HEK293 (cell line): ENCODE measurements around the gene MTMR6.

Experiments
- HOXA7 ChIP-seq: sonication (generic); formaldehyde crosslinking; IDR thresholded peaks from 2 replicates; pipeline ENCODE4 v1.8.1; 2022; ENCODE audit warnings: missing genetic modification reagents, borderline replicate concordance
- KLF16 ChIP-seq: fragments of 450-650 bp; formaldehyde crosslinking; IDR thresholded peaks from 2 replicates; pipeline ENCODE4 v1.5.1; 2017; ENCODE audit warnings: missing biosample characterization, missing genetic modification characterization
- MZF1 ChIP-seq: fragments of 450-650 bp; formaldehyde crosslinking; IDR thresholded peaks from 2 replicates; pipeline ENCODE4 v1.5.1; 2017; ENCODE audit warnings: missing biosample characterization, missing genetic modification characterization, borderline replicate concordance
- SP2 ChIP-seq: fragments of 450-650 bp; formaldehyde crosslinking; IDR thresholded peaks from 2 replicates; pipeline ENCODE4 v1.5.1; 2016; ENCODE audit warnings: missing biosample characterization, missing genetic modification characterization
- YY1 ChIP-seq: fragments of 450-650 bp; formaldehyde crosslinking; IDR thresholded peaks from 2 replicates; pipeline ENCODE4 v1.5.1; 2018; ENCODE audit warnings: missing biosample characterization, missing genetic modification characterization
- ZBTB21 ChIP-seq: fragments of 450-650 bp; formaldehyde crosslinking; IDR thresholded peaks from 2 replicates; pipeline ENCODE4 v1.5.1; 2017; ENCODE audit warnings: missing biosample characterization, missing genetic modification characterization
- ZBTB44 ChIP-seq: fragments of 450-650 bp; IDR thresholded peaks from 2 replicates; pipeline ENCODE4 v1.5.1; 2018; ENCODE audit warnings: missing biosample characterization, mild to moderate bottlenecking, missing genetic modification characterization
- ZNF174 ChIP-seq: fragments of 450-650 bp; formaldehyde crosslinking; IDR thresholded peaks from 2 replicates; pipeline ENCODE4 v1.5.0; 2017; ENCODE audit warnings: missing biosample characterization, mild to moderate bottlenecking, missing genetic modification characterization
- ZNF184 ChIP-seq: fragments of 450-650 bp; IDR thresholded peaks from 2 replicates; pipeline ENCODE4 v1.5.1; 2018; ENCODE audit warnings: missing biosample characterization, mild to moderate bottlenecking, missing genetic modification characterization
- ZNF19 ChIP-seq: fragments of 450-650 bp; formaldehyde crosslinking; IDR thresholded peaks from 2 replicates; pipeline ENCODE4; 2016; ENCODE audit warnings: missing biosample characterization, missing genetic modification characterization, low read depth
- ZNF223 ChIP-seq: fragments of 450-650 bp; formaldehyde crosslinking; IDR thresholded peaks from 2 replicates; pipeline ENCODE4 v1.5.1; 2016; ENCODE audit warnings: missing biosample characterization, missing genetic modification characterization
- ZNF311 ChIP-seq: fragments of 450-650 bp; formaldehyde crosslinking; IDR thresholded peaks from 2 replicates; pipeline ENCODE4 v1.5.1; 2017; ENCODE audit warnings: missing biosample characterization, missing genetic modification characterization, borderline replicate concordance
- ZNF449 ChIP-seq: fragments of 450-650 bp; formaldehyde crosslinking; IDR thresholded peaks from 2 replicates; pipeline ENCODE4 v1.5.1; 2017; ENCODE audit warnings: missing biosample characterization, mild to moderate bottlenecking, missing genetic modification characterization, moderate library complexity
- ZNF514 ChIP-seq: fragments of 450-650 bp; formaldehyde crosslinking; IDR thresholded peaks from 2 replicates; pipeline ENCODE4 v1.5.1; 2016; ENCODE audit warnings: missing biosample characterization, missing genetic modification characterization
- ZNF521 ChIP-seq: fragments of 450-650 bp; formaldehyde crosslinking; IDR thresholded peaks from 2 replicates; pipeline ENCODE4 v1.5.1; 2017; ENCODE audit warnings: missing biosample characterization, mild to moderate bottlenecking, missing genetic modification characterization
- ZNF555 ChIP-seq: fragments of 450-650 bp; formaldehyde crosslinking; conservative IDR thresholded peaks from 2 replicates; pipeline ENCODE4 v1.5.1; 2017; ENCODE audit warnings: missing biosample characterization, mild to moderate bottlenecking, missing genetic modification characterization, inconsistent platforms
- ZNF596 ChIP-seq: fragments of 450-650 bp; IDR thresholded peaks from 2 replicates; pipeline ENCODE4 v1.5.0; 2018; ENCODE audit warnings: missing biosample characterization, mild to moderate bottlenecking, missing genetic modification characterization, moderate library complexity
- ZNF600 ChIP-seq: fragments of 450-650 bp; formaldehyde crosslinking; IDR thresholded peaks from 2 replicates; pipeline ENCODE4 v1.5.1; 2016; ENCODE audit warnings: missing biosample characterization, missing genetic modification characterization
- ZNF626 ChIP-seq: fragments of 450-650 bp; sonication (Bioruptor Pico); formaldehyde crosslinking; IDR thresholded peaks from 2 replicates; pipeline ENCODE4 v1.5.1; 2018; ENCODE audit warnings: missing biosample characterization, missing genetic modification characterization, inconsistent platforms
- ZSCAN30 ChIP-seq: fragments of 450-650 bp; IDR thresholded peaks from 2 replicates; pipeline ENCODE4 v1.5.1; 2018; ENCODE audit warnings: missing biosample characterization, mild to moderate bottlenecking, missing genetic modification characterization, moderate library complexity
- ZSCAN5A ChIP-seq: fragments of 450-650 bp; formaldehyde crosslinking; IDR thresholded peaks from 2 replicates; pipeline ENCODE4 v1.5.1; 2016; ENCODE audit warnings: missing biosample characterization, missing genetic modification characterization
- TF ChIP-seq, protein P1 (sequence below): fragments of 450-650 bp; formaldehyde crosslinking; IDR thresholded peaks from 2 replicates; pipeline ENCODE4 v1.5.1; 2016; ENCODE audit warnings: missing biosample characterization, missing genetic modification characterization
- TF ChIP-seq, protein P2 (sequence below): fragments of 450-650 bp; formaldehyde crosslinking; IDR thresholded peaks from 2 replicates; pipeline ENCODE4 v1.5.1; 2016; ENCODE audit warnings: missing biosample characterization, missing genetic modification characterization
- TF ChIP-seq, protein P3 (sequence below): fragments of 450-650 bp; formaldehyde crosslinking; IDR thresholded peaks from 2 replicates; pipeline ENCODE4 v1.5.1; 2017; ENCODE audit warnings: missing biosample characterization, missing genetic modification characterization
- TF ChIP-seq, protein P4 (sequence below): fragments of 450-650 bp; formaldehyde crosslinking; IDR thresholded peaks from 2 replicates; pipeline ENCODE4 v1.5.1; 2016; ENCODE audit warnings: missing biosample characterization, missing genetic modification characterization

The MTMR6 gene

DNA sequence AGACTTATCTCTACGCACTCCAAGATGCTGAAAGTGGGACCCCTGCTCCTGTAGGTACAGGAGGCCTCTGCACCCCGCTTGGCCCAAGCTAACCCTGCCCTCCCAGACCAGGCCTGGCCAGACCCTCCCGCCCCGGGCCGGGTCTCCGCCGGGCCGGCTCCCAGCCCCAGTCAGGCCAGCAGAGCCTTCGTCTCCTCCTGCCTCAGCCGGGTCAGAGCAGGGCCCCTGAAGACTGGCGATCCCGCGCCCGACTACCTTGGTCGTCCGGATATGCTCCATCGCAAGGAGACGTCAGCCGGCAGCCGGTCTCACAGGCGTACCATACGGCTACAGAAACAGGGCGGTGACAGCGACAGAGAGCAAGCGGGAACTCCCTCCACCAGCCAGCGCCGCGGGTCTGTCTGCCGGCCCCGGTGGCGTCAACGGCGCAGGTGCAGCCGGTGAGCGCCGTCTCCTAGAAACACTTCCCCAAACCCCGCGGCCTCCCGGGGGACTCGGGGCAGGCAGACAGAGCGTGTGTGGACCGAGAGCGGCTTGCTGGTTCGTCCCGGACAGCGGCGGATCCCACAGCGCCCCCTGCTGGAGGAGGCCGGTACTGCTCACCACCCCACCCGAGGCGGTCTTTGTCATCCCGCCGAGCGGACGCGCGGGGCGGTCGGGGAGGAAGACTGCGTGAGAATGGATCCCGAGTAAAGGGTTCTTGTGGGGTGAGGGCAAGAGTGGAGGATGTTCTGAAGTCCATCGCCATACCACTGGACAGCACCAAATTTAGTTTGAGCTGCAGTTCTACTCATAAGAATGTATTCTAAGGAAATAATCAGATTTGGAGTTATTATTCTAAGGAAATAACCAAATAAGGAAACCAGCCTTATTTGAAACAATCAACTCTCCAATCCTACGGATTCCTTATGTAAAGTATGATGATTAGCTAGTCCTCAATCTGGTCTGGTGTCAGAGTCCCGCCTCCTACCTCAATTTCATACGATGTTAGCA lies at the start of gene MTMR6 (continued):
- TF ChIP-seq ZNF521 (no peak), ZNF555 (tag by site-specific recombination) (no peak), ZNF514 (no peak), ZNF596 (tag by site-specific recombination) (no peak), ZNF19 (no peak), KLF16 (no peak; the same call in 1 of the 2 replicates), ZSCAN30 (tag by site-specific recombination) (peak; percentile 41), ZSCAN5A (0 out of 2 replicates have a peak, but pooled peaks have one; percentile 32), ZNF600 (tag by site-specific recombination) (peak; percentile 78), ZBTB21 (tag by site-specific recombination) (no peak), SP2 (tag by site-specific recombination) (peak; percentile 42; the same call in 1 of the 2 replicates), MZF1 (peak; percentile 74; the same call in 1 of the 2 replicates), ZNF449 (tag by site-specific recombination) (no peak), HOXA7 (CRISPR knock-in tag) (no peak), ZNF174 (tag by site-specific recombination) (no peak), YY1 (tag by site-specific recombination) (no peak), ZBTB44 (tag by site-specific recombination) (no peak), ZNF223 (tag by site-specific recombination) (no peak), ZNF626 (tag by site-specific recombination) (no peak), ZNF184 (no peak), ZNF311 (tag by site-specific recombination) (no peak)
- TF ChIP-seq, protein P1, sequence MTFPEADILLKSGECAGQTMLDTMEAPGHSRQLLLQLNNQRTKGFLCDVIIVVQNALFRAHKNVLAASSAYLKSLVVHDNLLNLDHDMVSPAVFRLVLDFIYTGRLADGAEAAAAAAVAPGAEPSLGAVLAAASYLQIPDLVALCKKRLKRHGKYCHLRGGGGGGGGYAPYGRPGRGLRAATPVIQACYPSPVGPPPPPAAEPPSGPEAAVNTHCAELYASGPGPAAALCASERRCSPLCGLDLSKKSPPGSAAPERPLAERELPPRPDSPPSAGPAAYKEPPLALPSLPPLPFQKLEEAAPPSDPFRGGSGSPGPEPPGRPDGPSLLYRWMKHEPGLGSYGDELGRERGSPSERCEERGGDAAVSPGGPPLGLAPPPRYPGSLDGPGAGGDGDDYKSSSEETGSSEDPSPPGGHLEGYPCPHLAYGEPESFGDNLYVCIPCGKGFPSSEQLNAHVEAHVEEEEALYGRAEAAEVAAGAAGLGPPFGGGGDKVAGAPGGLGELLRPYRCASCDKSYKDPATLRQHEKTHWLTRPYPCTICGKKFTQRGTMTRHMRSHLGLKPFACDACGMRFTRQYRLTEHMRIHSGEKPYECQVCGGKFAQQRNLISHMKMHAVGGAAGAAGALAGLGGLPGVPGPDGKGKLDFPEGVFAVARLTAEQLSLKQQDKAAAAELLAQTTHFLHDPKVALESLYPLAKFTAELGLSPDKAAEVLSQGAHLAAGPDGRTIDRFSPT (tag by site-specific recombination), result no peak
- TF ChIP-seq, protein P2, sequence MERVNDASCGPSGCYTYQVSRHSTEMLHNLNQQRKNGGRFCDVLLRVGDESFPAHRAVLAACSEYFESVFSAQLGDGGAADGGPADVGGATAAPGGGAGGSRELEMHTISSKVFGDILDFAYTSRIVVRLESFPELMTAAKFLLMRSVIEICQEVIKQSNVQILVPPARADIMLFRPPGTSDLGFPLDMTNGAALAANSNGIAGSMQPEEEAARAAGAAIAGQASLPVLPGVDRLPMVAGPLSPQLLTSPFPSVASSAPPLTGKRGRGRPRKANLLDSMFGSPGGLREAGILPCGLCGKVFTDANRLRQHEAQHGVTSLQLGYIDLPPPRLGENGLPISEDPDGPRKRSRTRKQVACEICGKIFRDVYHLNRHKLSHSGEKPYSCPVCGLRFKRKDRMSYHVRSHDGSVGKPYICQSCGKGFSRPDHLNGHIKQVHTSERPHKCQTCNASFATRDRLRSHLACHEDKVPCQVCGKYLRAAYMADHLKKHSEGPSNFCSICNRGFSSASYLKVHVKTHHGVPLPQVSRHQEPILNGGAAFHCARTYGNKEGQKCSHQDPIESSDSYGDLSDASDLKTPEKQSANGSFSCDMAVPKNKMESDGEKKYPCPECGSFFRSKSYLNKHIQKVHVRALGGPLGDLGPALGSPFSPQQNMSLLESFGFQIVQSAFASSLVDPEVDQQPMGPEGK (tag by site-specific recombination), result peak; percentile 62; the same call in 1 of the 2 replicates
- TF ChIP-seq, protein P3, sequence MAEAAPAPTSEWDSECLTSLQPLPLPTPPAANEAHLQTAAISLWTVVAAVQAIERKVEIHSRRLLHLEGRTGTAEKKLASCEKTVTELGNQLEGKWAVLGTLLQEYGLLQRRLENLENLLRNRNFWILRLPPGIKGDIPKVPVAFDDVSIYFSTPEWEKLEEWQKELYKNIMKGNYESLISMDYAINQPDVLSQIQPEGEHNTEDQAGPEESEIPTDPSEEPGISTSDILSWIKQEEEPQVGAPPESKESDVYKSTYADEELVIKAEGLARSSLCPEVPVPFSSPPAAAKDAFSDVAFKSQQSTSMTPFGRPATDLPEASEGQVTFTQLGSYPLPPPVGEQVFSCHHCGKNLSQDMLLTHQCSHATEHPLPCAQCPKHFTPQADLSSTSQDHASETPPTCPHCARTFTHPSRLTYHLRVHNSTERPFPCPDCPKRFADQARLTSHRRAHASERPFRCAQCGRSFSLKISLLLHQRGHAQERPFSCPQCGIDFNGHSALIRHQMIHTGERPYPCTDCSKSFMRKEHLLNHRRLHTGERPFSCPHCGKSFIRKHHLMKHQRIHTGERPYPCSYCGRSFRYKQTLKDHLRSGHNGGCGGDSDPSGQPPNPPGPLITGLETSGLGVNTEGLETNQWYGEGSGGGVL, result no peak
- TF ChIP-seq, protein P4, sequence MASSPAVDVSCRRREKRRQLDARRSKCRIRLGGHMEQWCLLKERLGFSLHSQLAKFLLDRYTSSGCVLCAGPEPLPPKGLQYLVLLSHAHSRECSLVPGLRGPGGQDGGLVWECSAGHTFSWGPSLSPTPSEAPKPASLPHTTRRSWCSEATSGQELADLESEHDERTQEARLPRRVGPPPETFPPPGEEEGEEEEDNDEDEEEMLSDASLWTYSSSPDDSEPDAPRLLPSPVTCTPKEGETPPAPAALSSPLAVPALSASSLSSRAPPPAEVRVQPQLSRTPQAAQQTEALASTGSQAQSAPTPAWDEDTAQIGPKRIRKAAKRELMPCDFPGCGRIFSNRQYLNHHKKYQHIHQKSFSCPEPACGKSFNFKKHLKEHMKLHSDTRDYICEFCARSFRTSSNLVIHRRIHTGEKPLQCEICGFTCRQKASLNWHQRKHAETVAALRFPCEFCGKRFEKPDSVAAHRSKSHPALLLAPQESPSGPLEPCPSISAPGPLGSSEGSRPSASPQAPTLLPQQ, result no peak; the same call in 1 of the 2 replicates
